Midbrain (tissue), 1 donor: ENCODE data around the gene AMPD3.
"Not testable (repeated sequence)": the region's sequence is repeated elsewhere in the genome, so short reads cannot be mapped to it uniquely, and the experiment has no call there.

Source experiments
- DNase-seq: peaks from one replicate; lab custom pipeline; 2025; lab: John Stamatoyannopoulos, UW

The AMPD3 gene

DNA sequence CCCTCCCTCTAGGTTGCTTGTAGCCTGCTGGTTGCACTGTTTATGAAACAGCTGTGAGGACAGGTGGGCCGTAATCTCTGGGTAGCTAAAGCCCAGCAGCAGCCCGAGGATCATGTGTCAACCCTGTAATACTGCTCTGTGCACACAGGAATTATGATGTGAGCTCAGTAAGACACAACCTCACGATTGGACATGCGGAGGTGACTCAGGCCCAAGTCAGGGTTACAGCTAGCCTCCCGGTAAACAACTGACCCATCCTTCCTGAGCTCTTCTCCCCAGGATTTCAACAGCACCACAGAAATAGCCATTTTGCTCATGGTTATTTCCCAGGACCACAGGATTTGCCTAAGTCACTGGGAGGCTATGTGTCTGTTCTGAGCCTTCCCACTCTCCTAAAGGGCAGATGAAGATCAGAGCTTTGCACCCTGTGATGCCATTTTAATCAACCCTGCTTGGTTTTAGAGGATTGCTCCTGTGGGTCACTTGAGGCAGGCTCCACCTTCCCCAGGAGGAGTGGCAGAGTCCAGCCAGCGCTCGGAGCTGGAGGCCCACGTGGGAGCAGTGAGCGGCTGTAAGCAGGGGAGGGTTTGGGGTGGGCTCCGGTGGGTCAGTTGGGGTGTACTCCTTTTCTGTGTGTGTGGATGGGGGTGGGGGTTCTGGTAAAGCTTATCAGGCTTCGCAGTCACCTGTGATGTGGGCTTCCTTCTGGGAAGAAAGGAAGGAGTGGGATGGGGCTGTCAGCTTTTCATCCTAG lies at the start of gene AMPD3:
Gene AMPD3 (plus strand): TSS at position 387 of the 754 bp plus-strand sequence. CDS start 6,256 bp downstream, outside the sequence.
- DNase-seq, result peak; percentile 24

DNA sequence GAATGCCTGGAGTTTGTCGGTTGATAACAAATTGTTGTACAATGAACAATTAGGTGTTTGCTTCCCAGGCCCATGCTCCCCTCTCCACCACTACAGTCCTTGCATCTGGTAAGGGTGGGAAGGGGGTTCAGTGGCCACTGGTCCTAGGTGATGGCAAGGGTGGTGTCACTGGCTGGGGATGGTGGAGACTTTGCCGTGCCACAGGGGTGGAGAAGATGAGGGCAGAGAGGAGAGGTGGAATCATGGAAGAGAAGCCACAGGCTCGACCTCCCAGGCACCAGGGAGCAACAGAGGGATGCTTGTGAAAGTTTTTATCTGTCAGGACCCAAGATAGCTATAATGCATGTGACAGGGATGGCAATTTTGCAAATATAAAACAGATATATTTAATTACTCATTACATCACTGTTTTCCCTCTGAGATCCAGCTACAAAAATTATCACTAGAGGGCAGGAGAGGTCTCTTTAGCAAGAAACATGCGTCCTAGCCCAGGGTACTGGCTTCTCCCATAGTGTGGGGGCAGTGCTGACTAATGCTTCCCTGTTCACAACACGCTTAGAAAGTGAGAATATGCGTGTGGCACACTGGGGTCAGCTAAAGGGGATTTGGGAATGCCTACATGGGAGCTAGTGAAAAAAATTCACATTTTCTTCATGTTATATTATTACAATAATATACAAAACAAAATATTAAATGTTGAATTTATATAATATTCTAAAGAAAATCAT lies 49.0 kb upstream of the AMPD3 start:
- peak; percentile 86 for DNase-seq

DNA sequence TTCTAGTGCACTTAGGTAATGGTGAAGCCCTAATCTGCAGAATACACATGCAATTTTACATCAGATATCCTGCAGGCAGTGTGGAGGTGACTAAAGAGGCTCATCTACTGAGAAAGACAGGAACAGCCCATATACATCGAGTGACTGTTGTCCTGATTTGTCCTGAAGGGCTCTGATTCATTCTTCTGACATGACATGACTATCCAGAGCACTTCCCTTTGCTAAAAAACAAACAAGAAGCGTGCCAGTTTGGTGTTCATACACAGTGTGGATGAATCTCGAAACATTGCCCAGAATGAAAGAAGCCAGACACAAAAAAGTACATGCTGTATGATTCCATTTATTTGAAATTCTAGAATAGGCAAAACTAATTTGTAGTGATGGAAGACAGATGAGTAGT lies 48.0 kb upstream of the AMPD3 start:
- DNase-seq, result no peak

- DNase-seq, result no peak
Measured at GRCh38 chr11:10407749-10408685, 47.0 kb upstream of the AMPD3 start.

- DNase-seq, result no peak
Measured at GRCh38 chr11:10409207-10409661, 45.8 kb upstream of the AMPD3 start.

DNA sequence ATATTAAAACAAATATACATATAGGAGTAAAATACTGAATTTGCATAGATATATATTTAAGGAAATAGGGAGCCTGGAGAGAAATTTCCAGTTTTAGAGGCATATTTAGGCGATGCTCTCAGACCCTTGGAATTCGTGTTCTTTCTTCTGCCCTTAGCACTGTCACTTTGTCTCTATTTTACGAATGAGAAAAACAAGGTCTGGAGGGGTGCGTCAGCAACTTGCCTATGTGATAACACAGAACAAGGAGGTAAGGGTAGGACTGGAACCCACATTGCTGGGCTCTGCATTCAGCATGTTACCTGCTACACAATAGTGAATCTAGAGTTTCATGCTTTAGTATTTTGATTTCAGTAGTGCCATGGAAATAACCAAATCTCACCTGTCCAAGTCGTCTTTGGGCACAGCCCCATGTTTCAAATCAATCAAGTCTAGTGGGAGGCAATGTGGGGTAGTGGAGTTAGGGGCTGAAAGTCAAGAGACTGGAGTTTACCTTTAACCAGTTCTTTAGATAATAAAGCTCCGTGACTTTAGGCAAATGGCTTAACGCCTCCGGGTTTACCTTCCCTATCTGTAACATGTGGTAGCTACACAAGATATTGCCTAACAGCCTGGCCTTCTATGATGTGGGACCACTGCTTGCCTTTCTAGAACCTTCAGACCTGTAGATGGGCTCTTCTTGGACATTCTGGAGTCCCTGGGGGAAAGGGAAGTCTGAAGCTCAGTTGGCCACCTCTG lies 44.8 kb upstream of the AMPD3 start:
- no peak for DNase-seq

GRCh38 chr11:10410844-10411200 lies 44.2 kb upstream of the AMPD3 start:
- DNase-seq, result no peak

DNA sequence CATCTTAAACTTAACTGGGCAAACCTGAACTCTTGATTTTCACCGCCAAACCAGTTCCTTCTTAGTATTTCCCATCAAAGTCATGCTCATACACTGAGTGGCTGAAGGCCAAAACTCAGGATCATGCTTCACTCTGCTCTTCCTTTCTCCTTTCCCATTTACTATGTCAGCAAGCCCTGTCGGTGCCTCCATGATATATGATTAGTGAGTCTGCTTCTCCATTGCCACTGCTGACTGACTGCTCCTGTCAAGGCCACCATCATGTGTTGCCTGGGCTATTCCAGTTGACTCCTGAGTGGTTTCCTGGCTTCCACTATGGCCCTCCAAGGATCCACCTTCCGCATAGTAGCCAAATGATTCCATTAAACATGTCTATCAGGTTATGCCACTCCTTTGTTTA lies 42.8 kb upstream of the AMPD3 start:
- no peak for DNase-seq

- DNase-seq, result peak; percentile 76
Measured at GRCh38 chr11:10413268-10413667, 41.8 kb upstream of the AMPD3 start.

DNA sequence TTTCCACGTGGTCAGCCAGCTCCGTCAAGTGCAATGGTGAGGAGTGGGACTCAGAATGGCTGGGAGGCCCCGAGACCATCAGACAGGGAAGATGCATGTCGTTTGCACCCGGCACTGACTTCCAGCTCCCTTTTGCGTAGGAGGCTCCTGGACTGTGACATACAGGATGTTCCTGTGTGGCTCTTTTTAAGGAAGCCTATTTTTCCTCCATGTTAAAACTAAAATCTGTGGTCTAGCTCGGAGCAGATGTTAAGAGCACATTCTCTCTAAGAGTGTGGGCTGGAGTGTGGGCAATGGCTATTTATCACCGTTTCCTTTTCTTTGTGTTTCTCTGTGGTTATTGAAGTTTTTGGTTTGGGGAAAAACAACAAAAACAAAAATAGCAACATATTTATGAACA lies 40.9 kb upstream of the AMPD3 start:
- no peak for DNase-seq

- peak; percentile 16 for DNase-seq
Measured at GRCh38 chr11:10414659-10415058, 40.4 kb upstream of the AMPD3 start.

GRCh38 chr11:10415817-10416392 lies 39.2 kb upstream of the AMPD3 start:
- no peak for DNase-seq

- DNase-seq, result no peak
Measured at GRCh38 chr11:10418259-10418949, 36.7 kb upstream of the AMPD3 start.

DNA sequence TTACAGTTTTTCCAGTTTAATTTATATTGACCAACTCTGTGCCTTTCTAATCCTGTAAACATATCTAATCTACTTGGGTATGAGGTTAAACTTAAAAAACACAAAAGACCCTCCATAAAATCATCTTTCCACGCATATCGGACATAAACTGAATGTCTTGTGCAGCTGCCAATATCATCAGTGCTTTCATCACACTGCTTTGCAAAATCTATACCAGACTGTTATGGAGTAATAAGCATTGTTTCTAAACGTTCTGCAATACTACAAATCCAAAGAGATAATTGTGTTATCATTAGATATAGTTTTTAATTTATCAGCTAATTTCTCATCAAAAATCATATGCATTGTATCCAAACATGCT lies 36.1 kb upstream of the AMPD3 start:
- no peak for DNase-seq

GRCh38 chr11:10426475-10426874 lies 28.6 kb upstream of the AMPD3 start:
- no peak for DNase-seq

GRCh38 chr11:10428453-10428852 lies 26.6 kb upstream of the AMPD3 start:
- DNase-seq, result no peak

DNA sequence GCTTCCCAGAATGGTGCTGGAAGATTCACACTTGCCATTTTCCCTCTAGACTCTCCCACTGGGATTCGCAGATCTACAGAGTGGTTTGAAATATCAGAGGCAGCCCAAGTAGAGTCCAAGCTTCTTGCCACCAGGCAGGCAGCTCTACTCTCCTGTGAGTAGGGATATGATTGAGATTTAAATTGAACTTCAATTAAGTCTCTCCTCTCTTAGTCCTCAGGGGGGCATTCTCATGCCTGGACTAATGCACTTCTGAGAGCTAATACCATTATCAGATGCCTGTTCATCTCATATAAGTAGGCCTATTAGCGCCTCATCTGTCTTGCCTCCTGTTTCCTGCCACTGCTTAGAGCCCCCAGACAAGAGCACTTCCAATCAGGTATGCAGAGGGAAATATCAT lies 25.5 kb upstream of the AMPD3 start:
- no peak for DNase-seq

GRCh38 chr11:10432493-10432892 lies 22.6 kb upstream of the AMPD3 start:
- DNase-seq, result no peak

DNA sequence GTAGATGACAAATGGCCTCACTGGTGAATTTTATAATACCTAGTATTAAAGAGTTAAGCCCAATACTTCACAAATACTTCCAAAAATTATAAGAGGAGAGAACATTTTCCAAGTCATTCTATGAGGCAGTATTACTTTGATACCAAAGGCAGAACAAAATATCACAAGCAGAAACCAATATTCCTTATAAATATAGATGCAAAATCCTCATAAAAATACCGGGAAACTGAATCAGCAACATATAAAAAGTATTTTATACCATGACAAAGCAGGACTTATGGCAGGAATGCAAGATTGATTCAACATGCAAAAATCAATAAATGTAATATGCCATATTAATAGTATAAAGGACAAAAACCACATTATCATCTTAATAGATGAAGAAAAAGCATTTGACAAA lies 22.1 kb upstream of the AMPD3 start:
- DNase-seq, result no peak

DNA sequence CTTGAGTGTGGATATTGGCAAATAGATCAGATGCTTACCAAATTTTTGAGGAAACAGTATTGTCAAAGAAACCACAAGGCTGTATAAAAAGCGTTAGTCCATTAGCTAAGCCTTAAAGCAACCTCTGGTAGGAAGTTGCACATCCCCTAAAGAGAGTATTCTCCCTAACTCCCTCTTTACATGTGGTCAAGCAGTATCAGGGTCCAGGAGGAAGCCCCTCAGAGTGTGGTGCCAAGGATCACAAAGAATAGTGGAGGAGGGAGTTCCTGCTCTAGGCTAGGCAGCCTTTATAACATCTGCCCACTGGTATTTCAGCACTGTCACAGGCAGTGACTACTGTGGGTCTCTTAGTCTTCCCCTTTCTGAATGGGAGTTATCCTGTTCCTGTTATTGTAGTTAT lies 18.8 kb upstream of the AMPD3 start:
- DNase-seq, result no peak

GRCh38 chr11:10436683-10437082 lies 18.4 kb upstream of the AMPD3 start:
- not testable (repeated sequence) for DNase-seq
